Measurements from ENCODE around the gene ZFP90. TPM values are rescaled to one million over a fixed set of nuclear protein-coding genes. Genes with fewer than 3 reads are reported as not detected.

The ZFP90 gene
- polyA plus RNA-seq, 2 donors: 4.2 to 4.6 TPM

DNA sequence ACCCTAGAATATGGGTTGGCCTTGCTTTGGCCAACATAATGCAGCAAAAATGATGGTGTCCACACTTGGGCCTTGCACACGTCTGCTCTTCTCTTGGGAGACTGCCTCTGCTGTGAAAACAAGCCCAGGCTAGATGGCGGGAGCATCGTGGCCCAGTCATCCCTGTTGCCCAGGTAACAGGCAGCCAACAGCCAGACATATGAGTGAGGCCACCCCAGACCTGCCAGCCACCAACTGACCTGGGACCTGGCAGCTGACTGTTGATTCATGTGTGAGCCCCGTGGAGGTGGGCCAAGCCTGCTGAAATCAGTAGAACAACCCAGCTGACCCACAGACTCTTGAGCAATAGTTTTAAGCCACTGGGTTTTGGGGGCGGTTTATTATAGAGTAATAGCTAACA, 66.7 kb downstream of the ZFP90 start:
- Histone ChIP-seq H3K36me3 (ENCODE audit: control insufficient read depth in 2 of 2, insufficient read depth in 2 of 2, low read length in 1 of 2) (no peaks in the 10 kb centered on the region), H3K27me3 (ENCODE audit: control insufficient read depth in 1 of 2, insufficient read depth in 2 of 2, low read length in 2 of 2) (no peaks in the 10 kb centered on the region), H3K9me3 (ENCODE audit: control insufficient read depth in 2 of 2, insufficient read depth in 1 of 2, low read depth in 1 of 2, low read length in 1 of 2) (no peaks in the 10 kb centered on the region), H3K4me3 (ENCODE audit: low read depth in 1 of 2, low read length in 2 of 2) (no peak overlapping the region), H3K27ac (ENCODE audit: low read depth in 2 of 2, low read length in 1 of 2) (no peak overlapping the region), H3K4me1 (ENCODE audit: control insufficient read depth in 2 of 2, insufficient read depth in 2 of 2, low read length in 1 of 2) (no peaks in the 10 kb centered on the region)
- 57 to 66% methylated on average over 5 of the region's 5 CpGs for WGBS, 2 donors

DNA sequence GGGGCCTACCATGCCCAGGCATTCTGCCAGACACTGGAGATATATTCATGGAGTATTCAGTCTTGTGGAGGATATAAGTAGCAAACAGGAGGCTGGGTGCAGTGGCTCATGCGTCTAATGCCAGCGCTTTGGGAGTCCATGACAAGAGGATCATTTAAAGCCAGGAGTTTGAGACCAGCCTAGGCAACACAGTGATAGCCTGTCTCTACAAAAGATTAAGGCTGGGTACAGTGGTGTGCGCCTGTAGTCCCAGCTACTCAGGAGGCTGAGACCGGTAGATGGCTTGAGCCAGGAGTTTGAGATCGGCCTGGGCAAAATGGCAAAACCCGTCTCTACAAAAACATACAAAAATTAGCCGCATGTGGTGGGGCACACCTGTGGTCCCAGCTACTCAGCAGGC, 68.4 kb downstream of the ZFP90 start:
- Histone ChIP-seq H3K9me3 (ENCODE audit: control insufficient read depth in 2 of 2, insufficient read depth in 1 of 2, low read depth in 1 of 2, low read length in 1 of 2) (no peaks in the 10 kb centered on the region), H3K4me3 (ENCODE audit: low read depth in 1 of 2, low read length in 2 of 2) (no peak overlapping the region), H3K4me1 (ENCODE audit: control insufficient read depth in 2 of 2, insufficient read depth in 2 of 2, low read length in 1 of 2) (no peaks in the 10 kb centered on the region), H3K27me3 (ENCODE audit: control insufficient read depth in 1 of 2, insufficient read depth in 2 of 2, low read length in 2 of 2) (no peaks in the 10 kb centered on the region), H3K36me3 (ENCODE audit: control insufficient read depth in 2 of 2, insufficient read depth in 2 of 2, low read length in 1 of 2) (no peaks in the 10 kb centered on the region), H3K27ac (ENCODE audit: low read depth in 2 of 2, low read length in 1 of 2) (no peak overlapping the region)
- 93 to 97% methylated on average over 7 of the region's 7 CpGs for WGBS, 2 donors

GRCh38 chr16:68608330-68608729, 69.2 kb downstream of the ZFP90 start:
- no peaks in the 10 kb centered on the region for H3K9me3 ChIP-seq (ENCODE audit: control insufficient read depth in 2 of 2, insufficient read depth in 1 of 2, low read depth in 1 of 2, low read length in 1 of 2)
- WGBS, 2 donors: 93 to 95% methylated on average over 2 of the region's 2 CpGs

GRCh38 chr16:68612996-68613395, 73.9 kb downstream of the ZFP90 start:
- 84 to 85% methylated on average over 3 of the region's 3 CpGs for WGBS, 2 donors
- no peaks in the 10 kb centered on the region for H3K36me3 ChIP-seq (ENCODE audit: control insufficient read depth in 2 of 2, insufficient read depth in 2 of 2, low read length in 1 of 2)
- no peaks in the 10 kb centered on the region for H3K27me3 ChIP-seq (ENCODE audit: control insufficient read depth in 1 of 2, insufficient read depth in 2 of 2, low read length in 2 of 2)
- H3K27ac ChIP-seq (ENCODE audit: low read depth in 2 of 2, low read length in 1 of 2): no peak overlapping the region
- H3K9me3 ChIP-seq (ENCODE audit: control insufficient read depth in 2 of 2, insufficient read depth in 1 of 2, low read depth in 1 of 2, low read length in 1 of 2): peaks cover 0 to 3% of the 10 kb centered on the region in 2 donors
- no peak overlapping the region for H3K4me3 ChIP-seq (ENCODE audit: low read depth in 1 of 2, low read length in 2 of 2)
- H3K4me1 ChIP-seq (ENCODE audit: control insufficient read depth in 2 of 2, insufficient read depth in 2 of 2, low read length in 1 of 2): no peaks in the 10 kb centered on the region

More at GRCh38 chr16:68608330-68608729, 69.2 kb downstream of the ZFP90 start:
- no peaks in the 10 kb centered on the region for H3K36me3 ChIP-seq (ENCODE audit: control insufficient read depth in 2 of 2, insufficient read depth in 2 of 2, low read length in 1 of 2)
- no peak overlapping the region for H3K4me3 ChIP-seq (ENCODE audit: low read depth in 1 of 2, low read length in 2 of 2)
- H3K4me1 ChIP-seq (ENCODE audit: control insufficient read depth in 2 of 2, insufficient read depth in 2 of 2, low read length in 1 of 2): no peaks in the 10 kb centered on the region
- no peaks in the 10 kb centered on the region for H3K27me3 ChIP-seq (ENCODE audit: control insufficient read depth in 1 of 2, insufficient read depth in 2 of 2, low read length in 2 of 2)
- no peak overlapping the region for H3K27ac ChIP-seq (ENCODE audit: low read depth in 2 of 2, low read length in 1 of 2)

GRCh38 chr16:68617734-68618133, 78.6 kb downstream of the ZFP90 start:
- Histone ChIP-seq H3K9me3 (ENCODE audit: control insufficient read depth in 2 of 2, insufficient read depth in 1 of 2, low read depth in 1 of 2, low read length in 1 of 2) (peaks cover 0 to 4% of the 10 kb centered on the region in 2 donors), H3K36me3 (ENCODE audit: control insufficient read depth in 2 of 2, insufficient read depth in 2 of 2, low read length in 1 of 2) (no peaks in the 10 kb centered on the region), H3K27me3 (ENCODE audit: control insufficient read depth in 1 of 2, insufficient read depth in 2 of 2, low read length in 2 of 2) (no peaks in the 10 kb centered on the region), H3K27ac (ENCODE audit: low read depth in 2 of 2, low read length in 1 of 2) (no peak overlapping the region), H3K4me1 (ENCODE audit: control insufficient read depth in 2 of 2, insufficient read depth in 2 of 2, low read length in 1 of 2) (no peaks in the 10 kb centered on the region), H3K4me3 (ENCODE audit: low read depth in 1 of 2, low read length in 2 of 2) (no peak overlapping the region)
- 79 to 90% methylated on average over 7 of the region's 7 CpGs for WGBS, 2 donors

Other genes starting within 250 kb of the ZFP90 start
- 1 to 10 TPM; 4.4 to 4.9 TPM for gene SLC7A6OS, start 228.3 kb upstream of the ZFP90 start, polyA plus RNA-seq
- gene PRMT7, start 228.3 kb upstream of the ZFP90 start, polyA plus RNA-seq: 10 to 100 TPM; 22.6 to 36.0 TPM
- gene SMPD3, start 90.8 kb upstream of the ZFP90 start, polyA plus RNA-seq: 1 to 10 TPM in 1 of 2 donors, under 1 TPM in 1; 0.41 to 4.0 TPM
- 10 to 100 TPM; 12.2 to 36.3 TPM for gene CDH3, start 106.0 kb downstream of the ZFP90 start, polyA plus RNA-seq
- gene CDH1, start 198.0 kb downstream of the ZFP90 start, polyA plus RNA-seq: 10 to 100 TPM; 92.0 to 96.6 TPM